NOMO-1 treated with dmso at 0.1 percent for 144 hours (cell line): ENCODE data around the gene SEMA3E.
"Not testable (repeated sequence)": the region's sequence is repeated elsewhere in the genome, so short reads cannot be mapped to it uniquely, and the experiment has no call there.

Experiments used
- DNase-seq: peaks from one replicate; lab custom pipeline; 2025; ENCODE audit not compliant: unreplicated experiment; lab: John Stamatoyannopoulos, UW

Gene SEMA3E

DNA sequence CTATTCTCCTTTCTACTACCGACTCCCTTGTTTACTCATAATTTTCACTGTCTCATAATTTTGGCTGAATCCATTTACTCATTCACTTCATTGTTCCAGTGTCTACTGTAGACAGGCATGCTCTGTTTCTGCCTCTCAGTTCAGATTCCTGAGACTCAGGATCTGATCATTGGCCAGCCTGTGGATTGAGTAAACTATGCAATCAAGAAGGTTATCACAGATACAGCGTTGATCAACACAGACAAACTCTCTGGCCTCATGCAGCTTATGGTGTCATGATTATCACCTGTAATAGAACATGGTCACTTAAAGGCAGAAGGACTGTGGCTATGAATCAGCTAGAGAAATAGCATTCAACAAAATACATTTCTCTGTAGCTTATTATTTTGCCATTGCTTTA is 86.0 kb downstream of the SEMA3E start:
- DNase-seq = no peak

- DNase-seq = no peak
Measured at GRCh38 chr7:83562289-83562688, 86.7 kb downstream of the SEMA3E start.

DNA sequence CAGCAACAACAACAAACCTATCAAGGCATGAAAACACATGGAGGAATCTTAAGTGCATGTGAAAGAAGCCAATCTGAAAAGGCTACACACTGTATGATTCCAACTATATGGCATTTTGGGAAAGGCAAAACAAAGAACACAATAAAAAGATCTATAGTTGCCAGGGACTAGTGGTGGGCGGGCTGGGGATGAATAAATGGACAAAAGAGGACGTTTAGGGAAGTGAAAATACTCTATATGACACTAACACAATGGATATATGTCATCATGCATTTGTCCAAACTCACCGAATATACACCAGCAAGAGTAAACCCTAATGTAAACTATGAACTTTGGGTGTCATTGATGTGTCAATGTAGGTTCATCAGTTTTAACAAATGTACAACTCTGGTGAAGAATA is 89.1 kb downstream of the SEMA3E start:
- DNase-seq = no peak

GRCh38 chr7:83552556-83552955 is 96.4 kb downstream of the SEMA3E start:
- not testable (repeated sequence) for DNase-seq

GRCh38 chr7:83550100-83550499 is 98.8 kb downstream of the SEMA3E start:
- no peak for DNase-seq

DNA sequence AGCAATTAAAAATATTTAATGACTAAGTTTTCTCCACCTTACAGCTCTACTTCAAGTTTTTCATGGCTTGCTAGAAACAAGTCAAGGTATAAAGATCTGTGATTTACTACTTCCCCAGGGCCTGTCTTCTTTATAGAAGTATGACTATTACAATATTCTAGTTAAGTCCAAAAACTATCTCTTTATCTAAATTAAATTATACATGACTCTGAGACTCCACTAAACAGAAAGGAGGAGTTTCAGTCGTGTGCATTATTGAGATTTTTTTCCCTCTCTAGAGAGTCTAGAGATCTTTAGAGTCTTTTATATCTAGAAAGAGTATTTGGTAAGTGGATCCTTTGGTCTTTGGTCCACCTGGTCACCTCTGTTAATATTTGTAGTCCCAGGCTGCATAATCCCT is 100.7 kb downstream of the SEMA3E start:
- DNase-seq = no peak

DNA sequence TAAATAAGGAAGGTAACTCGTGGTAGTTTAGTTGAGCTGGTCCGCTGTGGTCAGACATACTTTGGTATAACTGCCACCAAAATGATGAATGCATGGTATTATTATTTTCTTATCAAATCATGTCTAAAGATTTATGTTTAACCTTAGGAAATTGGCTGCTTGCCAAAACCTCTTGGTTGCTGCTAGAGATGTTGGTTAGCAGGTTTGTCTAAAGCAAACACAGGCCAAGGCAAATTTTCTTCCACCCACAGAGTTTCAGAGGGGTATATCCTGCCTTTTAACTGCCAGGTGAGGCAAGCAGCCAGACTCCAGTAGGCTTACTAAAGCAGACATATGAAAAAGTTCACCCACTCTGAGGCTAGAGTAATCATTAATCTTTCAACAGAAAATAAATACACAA is 101.4 kb downstream of the SEMA3E start:
- no peak for DNase-seq

GRCh38 chr7:83546586-83546985 is 102.4 kb downstream of the SEMA3E start:
- no peak for DNase-seq

DNA sequence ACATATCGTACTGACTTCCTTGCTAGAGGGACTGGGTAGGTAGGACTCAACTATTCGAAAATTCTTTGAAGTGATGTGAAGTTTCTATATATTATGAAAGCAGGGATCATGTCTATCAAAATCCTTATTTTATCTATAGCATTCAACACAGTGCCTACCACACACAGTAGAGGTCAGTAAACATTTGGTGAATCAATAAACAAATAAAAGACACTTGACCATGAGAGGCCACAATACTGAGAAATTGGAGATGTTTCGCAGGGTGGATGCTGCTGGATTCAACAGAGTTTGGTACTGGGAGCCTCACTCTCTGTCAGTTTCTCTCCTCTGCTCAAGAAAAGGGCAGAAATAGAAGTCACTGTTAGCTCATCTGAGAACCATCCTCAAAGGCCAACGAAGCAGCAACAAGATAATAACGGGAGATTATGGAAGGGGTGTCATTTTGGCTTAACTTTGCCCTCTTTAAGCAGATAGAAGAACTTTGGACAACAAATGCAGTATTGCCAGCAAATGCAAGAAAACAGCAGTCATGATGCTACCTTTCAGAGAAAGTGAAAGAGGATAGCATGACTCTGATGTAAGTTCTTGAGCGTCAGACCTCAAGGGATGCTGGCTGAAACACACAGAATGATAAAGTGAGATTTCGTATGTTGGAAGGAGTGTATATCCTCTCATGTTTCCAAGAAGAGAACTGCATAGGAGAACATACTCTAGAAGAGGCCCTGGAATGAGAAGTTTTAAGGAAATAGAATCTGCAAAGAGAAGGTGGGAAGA is 107.6 kb downstream of the SEMA3E start:
- DNase-seq = no peak

DNA sequence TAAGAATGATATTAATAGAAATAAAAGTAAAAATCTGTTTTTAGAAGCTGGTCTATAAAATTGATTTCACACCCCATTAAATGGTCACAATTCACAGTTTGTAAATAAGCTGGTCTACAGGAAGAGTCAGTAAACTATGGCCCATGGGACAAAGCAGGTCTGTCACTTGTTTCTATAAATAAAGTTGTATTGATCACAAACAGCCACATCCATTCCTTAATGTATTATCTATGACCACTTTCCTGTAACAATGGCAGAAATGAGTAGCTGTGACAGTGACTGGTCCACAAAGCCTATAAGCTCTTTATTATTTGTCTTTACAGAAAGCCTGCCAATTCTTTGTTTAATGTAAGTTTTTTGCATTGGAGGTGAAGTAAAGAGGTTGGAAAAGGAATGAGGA is 114.5 kb downstream of the SEMA3E start:
- DNase-seq = no peak

DNA sequence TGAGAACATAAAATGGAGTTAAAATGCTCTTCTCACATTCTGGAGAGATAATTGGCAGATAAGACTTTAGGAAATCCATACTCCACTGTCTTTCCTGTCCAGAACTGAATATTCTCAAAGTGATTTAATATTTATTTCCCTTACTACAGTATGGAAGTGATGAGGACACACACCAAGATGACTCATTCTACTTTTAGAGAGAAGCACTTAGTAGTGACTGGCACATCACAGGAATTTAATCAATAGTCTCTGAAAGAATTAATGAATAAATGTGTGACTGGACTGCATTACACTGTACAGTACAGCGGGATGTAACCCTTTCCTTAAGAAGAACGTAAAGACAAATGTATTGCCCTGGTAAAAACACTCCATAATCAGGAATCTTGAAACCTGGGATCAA is 116.7 kb downstream of the SEMA3E start:
- DNase-seq = no peak

GRCh38 chr7:83531766-83532165 is 117.2 kb downstream of the SEMA3E start:
- no peak for DNase-seq

DNA sequence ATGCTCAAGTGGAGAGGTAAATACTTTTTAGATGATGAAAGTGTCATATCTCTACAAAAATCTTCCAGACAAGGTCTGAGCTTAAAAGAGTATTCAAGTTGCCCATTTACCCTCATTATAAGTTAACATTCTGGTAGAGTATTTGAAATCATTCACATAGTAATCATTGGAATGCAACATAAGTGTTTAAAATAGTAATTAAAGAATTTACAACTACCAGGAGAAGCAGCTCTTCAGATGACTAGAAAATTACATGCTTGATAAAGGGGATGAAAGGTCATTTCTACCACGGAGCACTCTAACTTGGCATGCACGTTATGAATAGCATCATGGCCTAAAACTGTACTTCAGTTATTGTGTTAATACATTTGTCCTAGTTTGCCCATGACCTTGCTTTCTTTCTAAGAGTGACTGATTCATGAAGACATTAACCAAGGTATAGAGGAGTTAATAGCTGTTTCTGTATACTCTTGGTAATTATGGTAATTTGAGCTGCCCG is 120.0 kb downstream of the SEMA3E start:
- DNase-seq = no peak

DNA sequence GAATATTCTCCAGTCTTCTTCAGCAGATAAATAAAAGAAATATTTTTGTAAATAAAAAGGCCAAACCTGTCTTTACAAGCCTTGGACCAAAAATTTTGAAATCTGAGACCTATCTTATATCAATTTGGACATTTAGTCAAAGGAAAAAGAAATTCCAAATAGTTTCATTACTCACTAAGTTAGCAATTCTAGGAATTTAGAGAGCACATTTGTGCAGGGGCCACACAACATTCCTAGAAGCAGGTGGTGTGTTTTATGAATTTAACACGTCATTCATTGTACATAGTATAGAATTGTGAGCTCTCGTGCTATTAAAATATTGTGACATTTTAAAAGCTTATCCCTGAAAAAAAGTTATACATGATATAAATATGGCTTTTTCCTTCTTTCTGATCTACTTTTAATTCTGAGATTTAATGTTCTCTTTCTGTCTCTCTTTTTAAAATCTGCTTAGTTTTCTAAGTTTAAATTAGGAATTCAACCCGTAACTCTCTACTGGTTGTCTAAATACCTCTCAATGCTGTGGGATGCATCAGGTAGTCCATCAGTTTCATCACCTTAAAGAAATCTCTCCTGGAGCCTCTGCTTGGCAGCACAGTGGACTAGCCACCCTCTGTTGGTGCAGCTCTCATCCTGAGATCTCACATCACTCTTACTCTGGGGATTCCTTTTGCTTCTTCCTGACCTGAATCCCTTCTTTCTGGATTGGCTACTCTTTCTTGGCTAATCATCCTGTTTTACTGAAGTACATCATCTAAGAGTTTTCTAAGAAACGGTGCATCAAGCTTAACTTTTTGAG is 124.5 kb downstream of the SEMA3E start:
- no peak for DNase-seq

- DNase-seq = no peak
Measured at GRCh38 chr7:83520726-83521125, 128.2 kb downstream of the SEMA3E start.

DNA sequence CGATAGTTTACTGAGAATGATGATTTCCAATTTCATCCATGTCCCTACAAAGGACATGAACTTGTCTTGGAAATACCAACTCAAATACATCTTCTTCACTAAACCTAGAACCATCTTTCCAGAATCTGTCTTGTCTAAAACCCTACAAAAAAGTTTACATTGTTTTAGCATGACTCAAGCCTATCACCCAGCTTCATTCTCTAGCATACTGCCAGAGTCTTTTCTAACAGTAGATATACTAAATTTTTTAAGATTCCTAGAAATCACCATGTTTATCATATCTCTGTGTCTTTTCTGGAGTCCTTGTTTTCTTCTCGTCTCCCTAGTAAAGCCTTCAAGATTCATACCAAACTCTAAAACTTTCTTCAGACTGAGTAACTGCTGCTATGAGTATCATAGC is 129.7 kb downstream of the SEMA3E start:
- DNase-seq = no peak

- DNase-seq = no peak
Measured at GRCh38 chr7:83517035-83517700, 131.8 kb downstream of the SEMA3E start.

DNA sequence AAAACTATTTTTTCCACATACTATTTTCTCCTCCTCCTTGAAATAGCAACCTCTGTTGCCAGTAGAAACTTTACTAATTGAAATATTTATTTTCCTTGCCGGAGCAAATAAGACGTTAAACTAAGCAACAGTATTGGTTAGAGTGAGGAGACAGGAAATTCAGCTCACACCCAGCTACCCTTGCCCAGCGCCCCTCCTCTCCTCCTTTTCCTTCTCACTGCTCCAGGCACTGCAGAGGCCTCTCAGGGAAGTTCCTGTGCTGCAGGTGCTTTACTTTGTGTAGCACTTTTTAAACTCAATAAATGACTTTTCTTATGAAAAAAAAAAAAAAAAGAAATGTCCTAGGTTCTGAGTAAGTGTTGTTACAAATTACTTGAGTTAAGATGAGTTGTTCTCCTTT is 134.0 kb downstream of the SEMA3E start:
- DNase-seq = no peak

DNA sequence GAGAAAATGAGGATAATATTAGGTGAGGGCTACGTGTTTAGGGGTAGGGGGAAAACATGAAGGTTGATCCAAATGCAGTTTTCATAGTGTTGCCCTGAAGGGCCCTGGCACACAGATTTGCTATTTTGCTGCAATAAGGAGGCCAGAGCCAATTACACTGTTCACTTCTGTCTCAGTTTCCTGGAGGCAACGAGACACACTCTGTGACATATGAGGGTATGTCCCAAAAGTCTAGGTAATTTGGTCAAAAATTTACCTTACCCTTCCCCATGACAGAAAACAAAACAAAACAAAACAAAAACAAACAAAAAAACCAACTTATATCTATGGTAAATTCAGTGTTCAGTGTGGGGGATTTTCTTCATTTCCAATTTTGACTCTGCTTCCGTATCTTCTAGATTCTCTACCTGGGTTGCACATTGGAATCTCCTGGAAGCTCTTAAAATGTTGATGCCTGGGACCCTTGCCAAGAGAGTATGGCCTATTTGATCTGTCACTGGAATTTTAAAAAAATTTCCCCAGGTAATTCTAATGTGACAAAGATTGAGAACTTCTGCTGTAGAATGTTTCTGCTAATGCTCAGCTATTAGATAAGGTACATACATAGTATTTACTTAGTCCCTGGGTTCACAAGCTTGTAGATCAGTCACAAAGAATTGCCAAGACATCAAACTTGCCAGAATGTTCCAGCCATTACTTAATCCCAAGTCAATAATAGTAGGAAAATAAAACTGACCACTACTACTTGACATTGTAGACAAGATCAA is 139.5 kb downstream of the SEMA3E start:
- no peak for DNase-seq

DNA sequence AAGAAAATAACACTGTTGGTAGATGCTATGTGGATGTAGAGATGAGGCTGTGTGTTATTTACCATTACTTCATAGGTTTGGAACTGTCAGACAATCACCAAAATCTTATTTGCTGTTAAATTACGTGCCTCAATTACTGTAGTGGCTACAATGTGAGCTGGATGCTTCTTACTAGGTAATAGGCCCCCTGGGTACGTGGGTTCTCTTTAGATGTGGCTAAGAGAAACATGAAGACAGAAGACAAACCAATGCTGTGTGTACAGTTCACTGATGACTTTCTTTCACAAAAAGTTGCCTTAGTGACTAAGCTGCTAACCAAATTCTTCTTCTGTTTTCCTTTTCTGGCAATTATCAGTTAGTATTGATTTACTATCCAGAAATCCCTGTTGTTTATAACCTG is 144.6 kb downstream of the SEMA3E start:
- no peak for DNase-seq

DNA sequence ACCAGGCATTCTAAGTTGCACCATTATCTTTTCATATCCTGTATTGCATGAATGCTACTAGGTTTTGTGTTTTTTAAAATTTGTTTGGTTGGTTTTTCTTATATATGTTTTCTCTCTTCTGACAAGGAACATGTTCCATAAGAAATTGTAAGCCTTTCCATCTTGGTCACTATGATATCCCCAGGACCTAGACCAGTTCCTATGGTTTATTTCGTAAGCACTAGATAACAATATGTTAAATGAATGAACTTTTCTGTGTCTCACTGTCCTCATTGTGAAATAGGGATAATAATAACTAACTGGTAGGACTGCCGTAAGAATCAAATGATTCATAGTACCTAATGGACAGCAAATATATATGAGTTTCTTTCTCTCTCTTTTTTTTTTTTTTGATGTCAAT is 146.3 kb downstream of the SEMA3E start:
- no peak for DNase-seq
